H1 (cell line): Measurements from ENCODE around the gene SF3B2.

Source experiments
- ATF3 ChIP-seq: IDR thresholded peaks from 2 replicates; pipeline ENCODE4 v1.6.1; 2011; ENCODE audit warnings: low read depth, mild to moderate bottlenecking, low read length; ENCODE audit not compliant: insufficient read depth
- CTCF ChIP-seq, 3 experiments: IDR thresholded peaks; 1 replicate in 2 of 3; 2 replicates in 1 of 3; pipeline versions ENCODE4 v1.5.1 to v1.6.1; 2011; ENCODE audit warnings: low read length in 3 of 3, mild to moderate bottlenecking in 3 of 3, inconsistent platforms in 2 of 3, low read depth in 1 of 3, moderate library complexity in 1 of 3; ENCODE audit not compliant: insufficient read depth in 1 of 3; ENCODE audit errors: control extremely low read depth in 1 of 3
- EZH2 ChIP-seq: fragments of 200-600 bp; sonication (generic); IDR thresholded peaks from 2 replicates; pipeline ENCODE4 v1.7.1; 2012; ENCODE audit warnings: low read depth, mild to moderate bottlenecking, moderate library complexity, low read length, inconsistent platforms; ENCODE audit not compliant: severe bottlenecking
- JUND ChIP-seq: IDR thresholded peaks from 2 replicates; pipeline ENCODE4 v1.6.1; 2011; ENCODE audit warnings: mild to moderate bottlenecking, improper control_type of control experiment, low read length
- MAX ChIP-seq: IDR thresholded peaks from 2 replicates; pipeline ENCODE4 v1.6.1; 2012; ENCODE audit warnings: inconsistent platforms
- POLR2A ChIP-seq, 2 experiments: IDR thresholded peaks; 1 replicate in 1 of 2; 2 replicates in 1 of 2; pipeline ENCODE4 v1.6.1; 2011; ENCODE audit warnings: low read depth in 2 of 2, low read length in 2 of 2, mild to moderate bottlenecking in 2 of 2; ENCODE audit errors: control extremely low read depth in 1 of 2
- POLR2AphosphoS5 ChIP-seq: IDR thresholded peaks from 2 replicates; pipeline ENCODE4 v1.6.1; 2011; ENCODE audit warnings: low read depth, low read length
- TCF12 ChIP-seq: IDR thresholded peaks from 2 replicates; pipeline ENCODE4 v1.6.1; 2011; ENCODE audit warnings: low read depth, mild to moderate bottlenecking, low read length
- TF ChIP-seq, protein P1 (sequence below): IDR thresholded peaks from 2 replicates; pipeline ENCODE4 v1.6.1; 2011; ENCODE audit warnings: low read length, improper control_type of control experiment

- TF ChIP-seq MAX (no peak), ATF3 (no peak), POLR2AphosphoS5 (no peak), CTCF (IDR thresholded peaks at IDR 0.05; ENCODE audit: control extremely low read depth in 1 of 3, insufficient read depth in 1 of 3, low read depth in 1 of 3, low read length in 3 of 3) (no peak), EZH2 (no peak), JUND (no peak), TCF12 (no peak), POLR2A (IDR thresholded peaks at IDR 0.05; ENCODE audit: control extremely low read depth in 1 of 2, low read depth in 2 of 2, low read length in 2 of 2) (no peak)
- TF ChIP-seq, protein P1, sequence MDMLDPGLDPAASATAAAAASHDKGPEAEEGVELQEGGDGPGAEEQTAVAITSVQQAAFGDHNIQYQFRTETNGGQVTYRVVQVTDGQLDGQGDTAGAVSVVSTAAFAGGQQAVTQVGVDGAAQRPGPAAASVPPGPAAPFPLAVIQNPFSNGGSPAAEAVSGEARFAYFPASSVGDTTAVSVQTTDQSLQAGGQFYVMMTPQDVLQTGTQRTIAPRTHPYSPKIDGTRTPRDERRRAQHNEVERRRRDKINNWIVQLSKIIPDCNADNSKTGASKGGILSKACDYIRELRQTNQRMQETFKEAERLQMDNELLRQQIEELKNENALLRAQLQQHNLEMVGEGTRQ: no peak
Measured at GRCh38 chr11:66104057-66104638, 52.0 kb downstream of the SF3B2 start.
